Erythroblast (primary cell): Measurements from ENCODE around the gene CLEC4A.
"Not testable (repeated sequence)": the region's sequence is repeated elsewhere in the genome, so short reads cannot be mapped to it uniquely, and the experiment has no call there.

ENCODE experiments used
- GATA1 ChIP-seq: IDR thresholded peaks from 2 replicates; pipeline ENCODE4 v1.6.1; 2011; ENCODE audit warnings: low read depth, mild to moderate bottlenecking, control low read depth, low read length, moderate library complexity
- POLR2A ChIP-seq: IDR thresholded peaks from 2 replicates; pipeline ENCODE4 v1.6.1; 2011; ENCODE audit warnings: mild to moderate bottlenecking, low read length

DNA sequence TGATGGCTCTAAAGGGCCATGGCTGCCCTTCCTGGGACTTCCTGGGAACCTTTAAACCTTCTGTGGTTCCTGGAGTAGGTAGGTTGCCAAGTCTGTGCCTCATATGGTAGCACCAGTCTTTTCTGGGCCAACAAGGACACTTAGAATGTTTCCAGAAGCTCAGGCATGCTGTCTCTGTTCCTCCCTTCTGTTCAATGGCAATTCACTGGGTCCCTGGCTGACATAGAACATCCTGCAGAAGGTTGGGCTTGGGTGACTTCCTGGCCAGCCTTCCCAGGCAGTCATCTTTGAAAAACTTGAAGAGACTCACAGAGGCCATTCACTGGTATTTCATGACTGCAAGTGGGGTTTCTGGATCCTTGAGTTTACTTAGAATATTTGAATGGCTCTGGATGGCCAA lies 57.9 kb downstream of the CLEC4A start:
- TF ChIP-seq POLR2A, GATA1: not testable (repeated sequence)
